Measurements from ENCODE around the gene FAM78A. TPM values are rescaled to one million over a fixed set of nuclear protein-coding genes. Genes with fewer than 3 reads are reported as not detected.

The FAM78A gene
- total and polyA plus RNA-seq, 2 of the 8 experiments (the other 6 are each of a cell fraction or from before 2014, with no cell fraction given) = 3.1 TPM

GRCh38 chr9:131279863-131280570 is 3.7 kb upstream of the FAM78A start (continued):
- no peak for TF ChIP-seq SIN3A (conservative IDR thresholded peaks at IDR 0.05 in 1 of 2, IDR thresholded peaks at IDR 0.05 in 1 of 2; ENCODE audit: low read depth in 1 of 2, low read length in 2 of 2)
- no peak for TF ChIP-seq BCL11A (IDR thresholded peaks at IDR 0.05; ENCODE audit: low read depth in 2 of 2, low read length in 2 of 2)
- no peak for TF ChIP-seq TAF7 (optimal IDR thresholded peaks at IDR 0.05; ENCODE audit: borderline replicate concordance, low read depth, low read length)
- no peak for TF ChIP-seq FOSL1 (IDR thresholded peaks at IDR 0.05; ENCODE audit: insufficient read depth, low read depth, low read length)
- no peak for TF ChIP-seq CTCF (IDR thresholded peaks at IDR 0.05; ENCODE audit: control extremely low read depth in 1 of 3, insufficient read depth in 1 of 3, low read depth in 1 of 3, low read length in 3 of 3)

Data from H1 (cell line).